MCF 10A (cell line): ENCODE results near the gene TEX44. TPM values are rescaled to one million over a fixed set of nuclear protein-coding genes. Genes with fewer than 3 reads are reported as not detected.

Source experiments
- BruUV-seq: library from RNA; stranded (reverse); fragments of 400-500 nt; replicated peaks from 2 replicates; lab custom pipeline; 2021; lab: Mats Ljungman, UMichigan
- CTCF ChIA-PET: fragments of 300-600 bp; sonication (Branson Sonifier 250); formaldehyde crosslinking; extraction: SDS; loops from one replicate; lab custom pipeline; 2021; ENCODE audit warnings: antibody characterized with exemption, inconsistent platforms; lab: Yijun Ruan, JAX
- POLR2A ChIA-PET: fragments of 300-600, 350-650 bp; sonication (Branson Sonifier 250); formaldehyde crosslinking; extraction: SDS; loops from one replicate; lab custom pipeline; 2020; ENCODE audit warnings: antibody characterized with exemption, inconsistent platforms; lab: Yijun Ruan, JAX
- DNase-seq: peaks from one replicate; pipeline ENCODE4 v3.0.0-alpha.2; 2018; ENCODE audit not compliant: unreplicated experiment
- H3K27ac Mint-ChIP-seq: one replicate; pipeline ENCODE4 v1.8.0; 2022; ENCODE audit warnings: mild to moderate bottlenecking, low read depth, mixed read lengths; ENCODE audit not compliant: unreplicated experiment
- H3K27me3 Mint-ChIP-seq: one replicate; pipeline ENCODE4 v1.8.0; 2022; ENCODE audit warnings: mixed read lengths; ENCODE audit not compliant: insufficient read depth, unreplicated experiment
- H3K36me3 Mint-ChIP-seq: one replicate; pipeline ENCODE4 v1.8.0; 2022; ENCODE audit warnings: mild to moderate bottlenecking, moderate library complexity, mixed read lengths; ENCODE audit not compliant: insufficient read depth, unreplicated experiment
- H3K4me1 Mint-ChIP-seq: one replicate; pipeline ENCODE4 v1.8.0; 2022; ENCODE audit warnings: mixed read lengths; ENCODE audit not compliant: insufficient read depth, unreplicated experiment
- H3K4me3 Mint-ChIP-seq: one replicate; pipeline ENCODE4 v1.8.0; 2022; ENCODE audit warnings: mild to moderate bottlenecking, moderate library complexity, mixed read lengths; ENCODE audit not compliant: unreplicated experiment
- H3K9me3 Mint-ChIP-seq: one replicate; pipeline ENCODE4 v1.8.0; 2022; ENCODE audit warnings: mixed read lengths; ENCODE audit not compliant: unreplicated experiment
- intact Hi-C: fragments of 100-400 bp; cut with micrococcal nuclease; formaldehyde crosslinking; loops from 2 replicates; pipeline ENCODE4 v1.14.1; 2022
- total RNA-seq: library from RNA; stranded (reverse); gene quantifications from 2 replicates; pipeline ENCODE4 v1.2.3, GENCODE V29; 2022
- TF ChIP-seq, protein P1 (sequence below): fragments of 200-600 bp; IDR thresholded peaks from one replicate; pipeline ENCODE4 v1.8.0; 2022; ENCODE audit warnings: antibody characterized with exemption, mild to moderate bottlenecking; ENCODE audit not compliant: unreplicated experiment

Gene TEX44
- total RNA-seq, 1 experiment from 2014 or later, result not detected

DNA sequence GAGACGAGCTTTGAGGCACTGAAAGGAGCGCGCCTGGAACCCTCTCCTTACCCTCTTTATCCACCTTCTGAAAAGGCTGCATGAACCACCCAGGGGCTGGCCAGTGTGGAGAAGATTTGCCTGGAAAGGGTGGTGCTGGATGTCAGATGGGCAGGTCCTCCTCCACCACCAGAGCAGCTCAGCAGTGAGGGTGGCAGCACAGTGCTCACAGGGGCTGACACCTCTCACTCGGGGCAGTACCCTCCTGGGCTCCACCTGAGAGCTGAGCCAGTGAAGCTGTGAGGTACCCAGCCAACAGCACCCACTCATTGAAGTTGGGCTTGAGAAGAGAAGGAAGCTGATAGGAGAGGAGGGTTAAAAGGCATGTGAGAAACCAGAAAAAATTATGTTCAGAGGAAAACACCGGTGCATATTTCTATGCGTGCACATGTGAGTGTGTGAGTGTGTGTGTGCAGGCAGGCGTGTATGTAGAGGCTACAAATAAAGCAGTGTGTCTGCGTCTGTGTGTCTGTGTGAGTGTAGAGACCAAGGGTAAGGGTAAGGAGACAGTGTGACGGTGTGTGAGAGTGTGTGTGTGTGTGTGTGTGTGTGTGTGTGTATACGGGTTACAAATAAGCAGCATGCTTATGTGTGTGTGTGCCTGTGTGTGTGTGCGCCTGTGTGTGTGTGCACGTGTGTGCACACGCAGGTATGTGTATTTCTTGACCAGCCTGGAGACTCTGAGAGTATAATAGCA, 40.7 kb downstream of the TEX44 start:
- Mint-ChIP-seq H3K4me1 (no peaks in the 10 kb centered on the region), H3K4me3 (no peak overlapping the region), H3K27me3 (no peaks in the 10 kb centered on the region), H3K9me3 (no peaks in the 10 kb centered on the region), H3K36me3 (peaks cover 7% of the 10 kb centered on the region), H3K27ac (no peak overlapping the region)
- no peak for DNase-seq
- ChIA-PET POLR2A (interaction anchor here (0.7 to 1.5 kb wide), 2 partner anchors 16 to 40 kb away, joined by 3 to 5 read pairs; no protein-coding TSS in a partner anchor), CTCF (interaction anchor here (0.6 to 1.8 kb wide), 4 partner anchors 28 to 74 kb away, joined by 4 to 7 read pairs (median 4); no protein-coding TSS in a partner anchor)
- TF ChIP-seq, protein P1, sequence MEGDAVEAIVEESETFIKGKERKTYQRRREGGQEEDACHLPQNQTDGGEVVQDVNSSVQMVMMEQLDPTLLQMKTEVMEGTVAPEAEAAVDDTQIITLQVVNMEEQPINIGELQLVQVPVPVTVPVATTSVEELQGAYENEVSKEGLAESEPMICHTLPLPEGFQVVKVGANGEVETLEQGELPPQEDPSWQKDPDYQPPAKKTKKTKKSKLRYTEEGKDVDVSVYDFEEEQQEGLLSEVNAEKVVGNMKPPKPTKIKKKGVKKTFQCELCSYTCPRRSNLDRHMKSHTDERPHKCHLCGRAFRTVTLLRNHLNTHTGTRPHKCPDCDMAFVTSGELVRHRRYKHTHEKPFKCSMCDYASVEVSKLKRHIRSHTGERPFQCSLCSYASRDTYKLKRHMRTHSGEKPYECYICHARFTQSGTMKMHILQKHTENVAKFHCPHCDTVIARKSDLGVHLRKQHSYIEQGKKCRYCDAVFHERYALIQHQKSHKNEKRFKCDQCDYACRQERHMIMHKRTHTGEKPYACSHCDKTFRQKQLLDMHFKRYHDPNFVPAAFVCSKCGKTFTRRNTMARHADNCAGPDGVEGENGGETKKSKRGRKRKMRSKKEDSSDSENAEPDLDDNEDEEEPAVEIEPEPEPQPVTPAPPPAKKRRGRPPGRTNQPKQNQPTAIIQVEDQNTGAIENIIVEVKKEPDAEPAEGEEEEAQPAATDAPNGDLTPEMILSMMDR, result no peak
- no TSS peak for BruUV-seq
- intact Hi-C loops, result no loop called here

DNA sequence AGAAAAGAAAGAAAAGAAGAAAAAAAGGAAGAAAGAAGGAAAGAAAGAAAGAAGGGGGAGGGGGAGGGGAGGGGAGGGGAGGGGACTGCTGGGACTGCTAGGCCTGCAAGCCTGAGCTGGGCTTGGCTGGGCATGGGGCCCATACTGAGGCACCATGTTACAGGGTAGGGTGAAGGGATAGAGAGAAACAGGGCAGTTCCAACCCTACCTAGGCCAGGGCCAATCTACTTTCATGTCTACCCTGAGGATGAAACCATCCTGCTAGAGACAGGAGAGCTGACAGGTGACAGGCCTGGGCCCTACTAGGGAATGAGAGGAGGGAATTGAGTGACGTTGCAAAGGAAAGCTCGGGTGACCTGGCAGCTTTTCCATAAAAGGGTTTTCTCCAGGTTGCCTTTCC, 41.7 kb downstream of the TEX44 start:
- ChIA-PET POLR2A (no interaction called here), CTCF (no interaction called here)
- H3K4me3 Mint-ChIP-seq, result no peak overlapping the region
- no peaks in the 10 kb centered on the region for H3K9me3 Mint-ChIP-seq
- DNase-seq, result no peak
- no TSS peak for BruUV-seq
- no peaks in the 10 kb centered on the region for H3K4me1 Mint-ChIP-seq
- no peak overlapping the region for H3K27ac Mint-ChIP-seq
- H3K27me3 Mint-ChIP-seq, result no peaks in the 10 kb centered on the region
- intact Hi-C loops, result no loop called here
- H3K36me3 Mint-ChIP-seq, result peaks cover 7% of the 10 kb centered on the region
- TF ChIP-seq, protein P1, result no peak

DNA sequence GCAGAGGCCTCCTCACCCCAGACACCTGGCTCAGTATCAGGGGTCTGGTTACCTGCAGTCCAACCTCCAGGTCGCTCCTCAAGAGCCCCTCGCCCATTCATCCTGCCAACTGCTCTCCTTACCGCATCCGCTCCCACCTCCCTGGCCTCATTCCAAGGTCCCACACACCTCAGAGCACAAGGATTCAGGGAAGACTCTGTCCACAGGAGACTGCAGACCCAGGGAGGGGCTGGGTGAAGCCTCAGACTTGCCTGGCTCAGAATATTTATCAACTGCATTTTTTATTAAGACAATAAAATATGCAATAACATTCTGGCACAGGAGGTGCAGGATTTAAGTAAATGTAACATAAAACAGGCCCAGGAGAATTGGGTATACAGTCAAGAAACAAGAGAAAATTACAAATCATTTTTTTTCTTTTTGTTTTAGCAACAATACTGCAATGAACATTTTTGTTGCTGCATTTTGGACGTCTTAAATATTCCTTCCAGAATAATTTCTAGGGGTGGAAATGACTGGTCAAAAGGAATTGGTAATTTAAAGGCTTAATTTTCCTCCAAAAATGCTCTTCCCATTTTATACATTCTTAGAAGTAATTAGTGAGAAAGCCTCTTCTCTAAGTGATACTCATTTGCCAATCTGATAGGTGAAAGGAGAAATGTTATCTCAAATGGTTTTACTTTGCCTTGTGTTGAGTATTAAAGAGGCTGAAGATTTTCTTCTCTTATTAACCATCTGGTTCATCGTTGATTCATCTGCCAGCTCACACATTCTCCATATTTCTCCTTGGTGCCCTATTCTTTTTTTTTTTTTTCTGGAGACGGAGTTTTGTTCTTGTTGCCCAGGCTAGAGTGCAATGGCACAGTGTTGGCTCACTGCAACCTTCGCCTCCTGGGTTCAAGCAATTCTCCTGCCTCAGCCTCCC, 42.5 kb downstream of the TEX44 start:
- no peaks in the 10 kb centered on the region for H3K27me3 Mint-ChIP-seq
- no peak overlapping the region for H3K27ac Mint-ChIP-seq
- TF ChIP-seq, protein P1, result no peak
- CTCF ChIA-PET, result interaction anchor here (0.9 kb wide), 1 partner anchor 9 kb away, joined by 3 read pairs; no protein-coding TSS in a partner anchor
- POLR2A ChIA-PET, result no interaction called here
- H3K36me3 Mint-ChIP-seq, result peaks cover 7% of the 10 kb centered on the region
- no peak overlapping the region for H3K4me3 Mint-ChIP-seq
- DNase-seq, result no peak
- intact Hi-C loops, result no loop called here
- H3K9me3 Mint-ChIP-seq, result no peaks in the 10 kb centered on the region
- H3K4me1 Mint-ChIP-seq, result peaks cover 3% of the 10 kb centered on the region
- BruUV-seq, result no TSS peak

DNA sequence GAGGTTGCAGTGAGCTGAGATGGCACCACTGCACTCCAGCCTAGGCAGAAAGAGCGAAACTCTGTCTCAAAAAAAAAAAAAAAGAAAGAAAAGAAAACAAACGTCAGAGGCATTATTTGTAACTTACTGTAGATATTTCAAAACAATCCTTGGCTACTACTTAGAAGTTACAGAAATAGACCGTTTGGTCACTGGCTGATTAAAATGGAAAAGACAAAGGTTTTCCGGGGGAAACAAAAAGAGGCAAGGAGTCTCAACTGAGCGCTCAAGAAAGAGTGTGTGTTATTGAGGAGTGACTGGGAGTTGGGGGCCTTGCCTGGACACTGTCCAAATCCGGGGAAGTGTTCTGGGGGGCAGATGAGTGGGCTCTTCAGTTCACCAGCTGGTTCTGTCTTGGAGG, 47.6 kb downstream of the TEX44 start:
- intact Hi-C loops, result no loop called here
- peak overlapping the region; percentile 24 for H3K4me3 Mint-ChIP-seq
- BruUV-seq, result no TSS peak
- ChIA-PET POLR2A (interaction anchor here (0.9 kb wide), 1 partner anchor 27 kb away, joined by 3 read pairs; no protein-coding TSS in a partner anchor), CTCF (interaction anchor here (1.0 to 1.5 kb wide), 4 partner anchors 10 to 39 kb away, joined by 3 to 6 read pairs (median 4); no protein-coding TSS in a partner anchor)
- no peaks in the 10 kb centered on the region for H3K27me3 Mint-ChIP-seq
- no peaks in the 10 kb centered on the region for H3K36me3 Mint-ChIP-seq
- H3K27ac Mint-ChIP-seq, result peak overlapping the region; percentile 95
- DNase-seq, result peak; percentile 50
- TF ChIP-seq, protein P1, result no peak
- H3K4me1 Mint-ChIP-seq, result peaks cover 24% of the 10 kb centered on the region
- no peaks in the 10 kb centered on the region for H3K9me3 Mint-ChIP-seq
